ENCODE measurements around the gene C10orf90. TPM values are rescaled to one million over a fixed set of nuclear protein-coding genes. Genes with fewer than 3 reads are reported as not detected.

Gene C10orf90
- total and polyA plus RNA-seq, 8 donors = 0.32 to 0.64 (median 0.47) TPM; not detected in 5

DNA sequence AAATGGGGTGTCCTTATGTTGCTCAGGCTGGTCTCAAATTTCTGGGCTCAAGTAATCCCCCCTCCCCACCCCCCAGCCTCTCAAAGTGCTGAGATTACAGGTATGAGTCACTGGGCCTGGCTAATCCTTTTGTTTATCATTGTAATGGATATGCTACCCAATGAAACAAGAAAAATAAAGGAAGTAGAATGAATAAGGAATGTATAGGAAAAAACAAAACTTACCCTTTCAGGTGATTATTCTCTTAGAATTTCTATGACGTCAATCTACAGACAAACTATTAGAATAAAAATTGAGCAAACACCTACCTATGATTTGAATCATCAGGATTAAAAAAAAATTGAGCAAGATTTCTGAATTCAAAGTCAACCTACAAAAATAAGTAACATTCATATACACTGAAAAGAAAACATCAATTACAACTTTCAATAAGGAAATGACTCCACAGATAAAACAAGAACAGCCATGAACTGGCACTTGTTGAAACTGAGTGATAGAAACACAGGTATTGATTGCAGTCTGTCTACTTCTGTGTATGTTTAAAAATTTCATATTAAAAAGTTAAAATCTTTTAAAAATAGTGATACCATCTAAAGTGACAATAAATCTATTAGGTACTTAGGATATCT is 294.5 kb downstream of the C10orf90 start:
- no peak for FAIRE-seq
- H3K4me1 ChIP-seq = no peaks in the 10 kb centered on the region
- WGBS, 2 donors = 72 to 76% methylated on average over 1 of the region's 1 CpG

DNA sequence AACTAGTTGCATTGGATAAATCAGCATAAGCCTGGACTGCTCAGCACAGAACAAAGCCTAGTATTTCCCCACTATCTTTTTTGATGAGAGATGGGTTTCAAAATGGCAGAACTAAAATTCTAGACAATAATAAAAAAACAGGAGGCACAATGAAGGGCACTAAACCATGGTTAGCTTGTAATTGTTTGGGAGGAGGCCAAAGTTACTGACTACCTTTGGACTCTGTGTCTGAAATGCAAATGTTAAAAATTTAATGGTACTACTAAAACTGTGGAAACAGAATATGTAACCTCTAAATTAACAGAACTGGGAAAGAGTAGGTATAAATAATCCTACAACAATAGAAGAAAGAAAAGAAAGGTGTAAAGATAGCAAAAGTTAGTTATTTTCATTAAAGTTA is 295.2 kb downstream of the C10orf90 start:
- no peaks in the 10 kb centered on the region for H3K36me3 ChIP-seq
- H3K9me3 ChIP-seq = no peaks in the 10 kb centered on the region
- peaks cover 0 to 5% (median 0%) of the 10 kb centered on the region in 4 donors for H3K27me3 ChIP-seq
- FAIRE-seq (no peak), ATAC-seq (no peak), DNase-seq (no peak)
- intact Hi-C loops (cut with DNase I) = no loop called here
- H3K27ac ChIP-seq = no peak overlapping the region
- TF ChIP-seq, protein P1, sequence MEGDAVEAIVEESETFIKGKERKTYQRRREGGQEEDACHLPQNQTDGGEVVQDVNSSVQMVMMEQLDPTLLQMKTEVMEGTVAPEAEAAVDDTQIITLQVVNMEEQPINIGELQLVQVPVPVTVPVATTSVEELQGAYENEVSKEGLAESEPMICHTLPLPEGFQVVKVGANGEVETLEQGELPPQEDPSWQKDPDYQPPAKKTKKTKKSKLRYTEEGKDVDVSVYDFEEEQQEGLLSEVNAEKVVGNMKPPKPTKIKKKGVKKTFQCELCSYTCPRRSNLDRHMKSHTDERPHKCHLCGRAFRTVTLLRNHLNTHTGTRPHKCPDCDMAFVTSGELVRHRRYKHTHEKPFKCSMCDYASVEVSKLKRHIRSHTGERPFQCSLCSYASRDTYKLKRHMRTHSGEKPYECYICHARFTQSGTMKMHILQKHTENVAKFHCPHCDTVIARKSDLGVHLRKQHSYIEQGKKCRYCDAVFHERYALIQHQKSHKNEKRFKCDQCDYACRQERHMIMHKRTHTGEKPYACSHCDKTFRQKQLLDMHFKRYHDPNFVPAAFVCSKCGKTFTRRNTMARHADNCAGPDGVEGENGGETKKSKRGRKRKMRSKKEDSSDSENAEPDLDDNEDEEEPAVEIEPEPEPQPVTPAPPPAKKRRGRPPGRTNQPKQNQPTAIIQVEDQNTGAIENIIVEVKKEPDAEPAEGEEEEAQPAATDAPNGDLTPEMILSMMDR (IDR thresholded peaks at IDR 0.05) = no peak
- H3K4me3 ChIP-seq = no peak overlapping the region
- no peaks in the 10 kb centered on the region for H3K4me1 ChIP-seq

More for the DNA sequence above, 294.5 kb downstream of the C10orf90 start:
- H3K4me3 ChIP-seq = no peak overlapping the region
- intact Hi-C loops (cut with DNase I) = no loop called here
- DNase-seq = no peak
- H3K27ac ChIP-seq = no peak overlapping the region
- no peaks in the 10 kb centered on the region for H3K9me3 ChIP-seq
- peaks cover 0 to 5% (median 0%) of the 10 kb centered on the region in 4 donors for H3K27me3 ChIP-seq
- H3K36me3 ChIP-seq = no peaks in the 10 kb centered on the region
- TF ChIP-seq, protein P1 (IDR thresholded peaks at IDR 0.05) = no peak
- no peak for ATAC-seq

Other genes starting within 250 kb of the C10orf90 start
- 10 to 100 TPM; 23.0 to 38.6 (median 24.5) TPM for gene DOCK1, start 234.7 kb upstream of the C10orf90 start, total RNA-seq
- 10 to 100 TPM; 12.1 to 14.0 TPM for gene DOCK1, start 234.7 kb upstream of the C10orf90 start, polyA plus RNA-seq